SK-N-MC (cell line): Measurements from ENCODE around the gene KRTAP12-4.
"Not testable (repeated sequence)": the region's sequence is repeated elsewhere in the genome, so short reads cannot be mapped to it uniquely, and the experiment has no call there.

Source experiments
- DNase-seq: peaks from one replicate; pipeline ENCODE4 v3.0.0-alpha.2; 2011; ENCODE audit warnings: low read depth, low spot score
- H3K27ac ChIP-seq: fragments of 200-600 bp; sonication (generic); 2 replicates; pipeline ENCODE4 v1.5.1; 2016; ENCODE audit warnings: mixed run types
- H3K36me3 ChIP-seq: fragments of 200-600 bp; sonication (generic); 2 replicates; pipeline ENCODE4 v1.6.1; 2017; ENCODE audit warnings: antibody characterized with exemption, low read length, mixed read lengths; ENCODE audit not compliant: insufficient read depth
- H3K4me3 ChIP-seq: fragments of 200-600 bp; sonication (generic); 2 replicates; pipeline ENCODE4 v1.5.1; 2016
- H3K9ac ChIP-seq: fragments of 200-600 bp; sonication (generic); 2 replicates; pipeline ENCODE4 v1.8.0; 2017; ENCODE audit warnings: mixed run types, mixed read lengths; ENCODE audit not compliant: insufficient read length
- H3K9me3 ChIP-seq: fragments of 200-600 bp; sonication (generic); 2 replicates; pipeline ENCODE4 v1.6.1; 2017; ENCODE audit warnings: low read depth, mild to moderate bottlenecking, antibody characterized with exemption, low read length, moderate library complexity, mixed read lengths
- EZH2 ChIP-seq: fragments of 200-600 bp; sonication (generic); IDR thresholded peaks from one replicate; pipeline ENCODE4 v1.6.1; 2017; ENCODE audit warnings: antibody characterized with exemption
- FOXP2 ChIP-seq: optimal IDR thresholded peaks from 2 replicates; pipeline ENCODE3; 2011; ENCODE audit warnings: mild to moderate bottlenecking, moderate library complexity; ENCODE audit not compliant: insufficient read depth; ENCODE audit errors: extremely low read length, control extremely low read depth
- POLR2AphosphoS5 ChIP-seq: IDR thresholded peaks from 2 replicates; pipeline ENCODE4 v1.6.1; 2012; ENCODE audit warnings: mild to moderate bottlenecking, low read depth, low read length, borderline replicate concordance

KRTAP12-4 gene

GRCh38 chr21:44699502-44700001, 45.1 kb upstream of the KRTAP12-4 start:
- no peak for TF ChIP-seq EZH2
- no peak for TF ChIP-seq FOXP2
- TF ChIP-seq POLR2AphosphoS5: no peak
- no peaks in the 10 kb centered on the region for H3K9me3 ChIP-seq
- H3K4me3 ChIP-seq: no peak overlapping the region
- no peak overlapping the region for H3K9ac ChIP-seq
- no peak for DNase-seq
- H3K36me3 ChIP-seq: no peaks in the 10 kb centered on the region
- no peak overlapping the region for H3K27ac ChIP-seq

DNA sequence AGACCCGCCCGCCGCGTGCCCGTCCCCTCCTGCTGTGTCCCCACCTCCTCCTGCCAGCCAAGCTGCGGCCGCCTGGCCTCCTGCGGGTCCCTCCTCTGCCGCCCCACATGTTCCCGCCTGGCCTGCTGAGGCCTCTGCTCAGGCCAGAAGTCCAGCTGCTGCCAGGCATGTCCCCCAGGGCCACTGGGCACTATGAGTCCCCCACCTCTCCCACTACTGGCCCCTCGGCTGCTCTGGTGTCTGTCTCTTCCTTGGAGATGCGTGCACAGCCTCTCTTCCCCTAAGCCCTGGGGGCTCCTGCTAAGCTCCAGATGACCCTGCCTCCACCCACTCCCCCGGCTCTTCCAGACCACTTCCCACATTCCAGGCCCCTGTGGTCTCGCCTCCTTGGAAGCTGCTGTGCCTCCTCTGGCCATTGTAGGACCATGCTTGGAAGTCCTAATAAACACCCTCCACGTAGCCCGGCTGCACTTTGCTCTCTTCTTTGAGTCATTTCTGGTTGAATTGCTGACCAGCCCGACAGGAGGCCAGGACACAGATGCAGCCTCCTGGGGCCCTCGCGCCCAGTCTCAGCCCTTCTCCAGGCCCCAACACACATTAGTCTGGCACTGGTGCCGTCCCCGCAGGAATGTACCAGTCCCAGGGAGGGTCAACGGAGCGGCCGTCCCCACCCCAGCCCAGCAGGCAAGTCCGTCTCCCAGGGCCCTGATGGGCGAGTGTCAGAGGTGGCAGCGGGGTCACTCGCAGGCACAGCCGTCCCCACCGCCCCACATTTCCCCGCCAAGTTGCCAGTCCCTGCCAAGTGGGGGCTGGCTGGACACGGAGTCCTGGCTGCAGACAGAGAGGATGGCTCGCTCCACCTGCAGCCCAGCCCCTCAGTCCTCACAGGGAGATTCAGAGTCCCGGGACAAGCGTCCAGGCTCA, 43.6 kb upstream of the KRTAP12-4 start:
- H3K9me3 ChIP-seq: peaks cover 6% of the 10 kb centered on the region; the same call in 1 of the 2 replicates
- no peak overlapping the region for H3K27ac ChIP-seq
- DNase-seq: no peak
- H3K36me3 ChIP-seq: peaks cover 12% of the 10 kb centered on the region
- H3K4me3 ChIP-seq: no peak overlapping the region
- TF ChIP-seq POLR2AphosphoS5 (no peak), FOXP2 (no peak), EZH2 (no peak)
- no peak overlapping the region for H3K9ac ChIP-seq

DNA sequence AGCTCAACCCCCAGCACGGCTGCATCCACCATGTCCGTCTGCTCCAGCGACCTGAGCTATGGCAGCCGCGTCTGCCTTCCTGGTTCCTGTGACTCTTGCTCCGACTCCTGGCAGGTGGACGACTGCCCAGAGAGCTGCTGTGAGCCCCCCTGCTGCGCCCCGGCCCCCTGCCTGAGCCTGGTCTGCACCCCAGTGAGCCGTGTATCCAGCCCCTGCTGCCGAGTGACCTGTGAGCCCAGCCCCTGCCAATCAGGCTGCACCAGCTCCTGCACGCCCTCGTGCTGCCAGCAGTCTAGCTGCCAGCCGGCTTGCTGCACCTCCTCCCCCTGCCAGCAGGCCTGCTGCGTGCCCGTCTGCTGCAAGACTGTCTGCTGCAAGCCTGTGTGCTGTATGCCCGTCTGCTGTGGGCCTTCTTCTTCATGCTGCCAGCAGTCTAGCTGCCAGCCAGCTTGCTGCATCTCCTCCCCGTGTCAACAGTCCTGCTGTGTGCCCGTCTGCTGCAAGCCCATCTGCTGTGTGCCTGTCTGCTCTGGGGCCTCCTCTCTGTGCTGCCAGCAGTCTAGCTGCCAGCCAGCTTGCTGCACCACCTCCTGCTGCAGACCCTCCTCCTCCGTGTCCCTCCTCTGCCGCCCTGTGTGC, 42.8 kb upstream of the KRTAP12-4 start, which contains the start of gene KRTAP10-12:
KRTAP10-12 (plus strand) TSS at position 1 of the 639 bp plus-strand sequence; CDS start at position 31, 30 bp downstream.
- not testable (repeated sequence) for DNase-seq, H3K9me3 ChIP-seq, H3K4me3 ChIP-seq, H3K9ac ChIP-seq, H3K27ac ChIP-seq
- H3K36me3 ChIP-seq: peaks cover 20% of the 10 kb centered on the region

- no peak overlapping the region for H3K9ac ChIP-seq
- H3K9me3 ChIP-seq: peaks cover 10% of the 10 kb centered on the region; the same call in 1 of the 2 replicates
- H3K36me3 ChIP-seq: peaks cover 26% of the 10 kb centered on the region
- H3K4me3 ChIP-seq: no peak overlapping the region
- no peak for TF ChIP-seq POLR2AphosphoS5
- no peak for TF ChIP-seq FOXP2
- no peak for TF ChIP-seq EZH2
- no peak overlapping the region for H3K27ac ChIP-seq
- DNase-seq: no peak
Measured at GRCh38 chr21:44696572-44696971, 42.1 kb upstream of the KRTAP12-4 start.

GRCh38 chr21:44695641-44696040, 41.2 kb upstream of the KRTAP12-4 start:
- Histone ChIP-seq H3K4me3 (no peak overlapping the region), H3K9ac (no peak overlapping the region), H3K9me3 (peaks cover 10% of the 10 kb centered on the region; the same call in 1 of the 2 replicates), H3K27ac (no peak overlapping the region), H3K36me3 (peaks cover 26% of the 10 kb centered on the region)
- DNase-seq: no peak
- TF ChIP-seq POLR2AphosphoS5 (no peak), FOXP2 (no peak), EZH2 (no peak)

DNA sequence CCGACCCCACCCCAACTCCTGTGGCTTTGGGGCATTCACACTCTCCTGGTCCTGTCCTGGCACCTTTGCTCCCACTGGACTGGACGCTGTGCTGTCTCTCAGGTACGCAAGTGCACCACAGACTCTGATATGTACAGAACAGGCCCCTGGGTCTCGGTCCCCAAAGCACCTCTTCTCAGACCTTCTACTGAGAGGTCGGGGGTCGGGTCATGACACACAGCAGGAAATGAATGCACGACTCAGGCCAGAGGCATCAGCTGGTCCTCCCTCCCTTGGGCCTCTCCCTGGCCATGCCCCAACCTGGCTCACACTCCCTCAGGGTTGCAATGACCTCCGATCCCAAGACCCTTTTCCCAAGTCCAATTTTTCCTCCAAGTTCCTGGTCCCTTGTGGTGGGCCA, 40.7 kb upstream of the KRTAP12-4 start:
- DNase-seq: no peak
- no peak for TF ChIP-seq POLR2AphosphoS5
- no peak for TF ChIP-seq EZH2
- Histone ChIP-seq H3K4me3 (no peak overlapping the region), H3K27ac (no peak overlapping the region), H3K9ac (no peak overlapping the region), H3K36me3 (peaks cover 26% of the 10 kb centered on the region), H3K9me3 (peaks cover 10% of the 10 kb centered on the region; the same call in 1 of the 2 replicates)

DNA sequence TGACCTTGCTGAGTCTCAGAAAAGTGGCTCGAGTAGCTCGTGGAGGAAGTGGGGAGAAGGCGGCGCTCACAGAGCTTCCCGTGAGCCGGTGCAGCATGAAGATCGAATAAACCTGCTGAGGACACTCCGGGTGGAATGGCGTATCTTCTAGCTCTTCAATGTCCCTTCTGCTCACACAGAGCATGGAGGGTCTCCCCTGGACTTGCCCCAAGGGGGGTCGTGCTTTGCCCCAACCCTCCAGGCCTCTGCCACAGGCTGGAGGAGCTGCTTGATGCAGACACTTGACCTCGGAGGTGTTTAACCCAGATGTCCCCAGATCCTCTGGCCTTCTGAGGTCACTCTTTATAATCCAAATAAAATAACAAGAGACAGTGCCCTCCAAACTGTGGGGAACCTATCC, 40.3 kb upstream of the KRTAP12-4 start:
- TF ChIP-seq FOXP2 (no peak), POLR2AphosphoS5 (no peak)
- H3K9me3 ChIP-seq: peaks cover 10% of the 10 kb centered on the region; the same call in 1 of the 2 replicates
- no peak for DNase-seq

GRCh38 chr21:44692798-44693512, 38.5 kb upstream of the KRTAP12-4 start:
- peaks cover 26% of the 10 kb centered on the region for H3K36me3 ChIP-seq
- H3K9ac ChIP-seq: no peak overlapping the region
- DNase-seq: no peak
- no peak overlapping the region for H3K4me3 ChIP-seq
- TF ChIP-seq FOXP2 (no peak), EZH2 (no peak), POLR2AphosphoS5 (no peak)
- no peak overlapping the region for H3K27ac ChIP-seq
- peaks cover 10% of the 10 kb centered on the region; the same call in 1 of the 2 replicates for H3K9me3 ChIP-seq

More for the DNA sequence above, 40.3 kb upstream of the KRTAP12-4 start:
- no peak overlapping the region for H3K27ac ChIP-seq
- H3K9ac ChIP-seq: no peak overlapping the region
- H3K36me3 ChIP-seq: peaks cover 26% of the 10 kb centered on the region
- H3K4me3 ChIP-seq: no peak overlapping the region
